Stimulated activated CD8-positive, alpha-beta memory T cell treated with anti-CD3 and anti-CD28 coated beads, Interleukin-15, amount 100 ng/mL, for 24 hours (primary cell): Measurements from ENCODE around the gene SERPINA12.
"Not testable (repeated sequence)": the region's sequence is repeated elsewhere in the genome, so short reads cannot be mapped to it uniquely, and the experiment has no call there.

Source experiments
- DNase-seq: peaks from one replicate; pipeline ENCODE4 v3.0.0-alpha.2; 2020; ENCODE audit warnings: low read depth

SERPINA12 gene

DNA sequence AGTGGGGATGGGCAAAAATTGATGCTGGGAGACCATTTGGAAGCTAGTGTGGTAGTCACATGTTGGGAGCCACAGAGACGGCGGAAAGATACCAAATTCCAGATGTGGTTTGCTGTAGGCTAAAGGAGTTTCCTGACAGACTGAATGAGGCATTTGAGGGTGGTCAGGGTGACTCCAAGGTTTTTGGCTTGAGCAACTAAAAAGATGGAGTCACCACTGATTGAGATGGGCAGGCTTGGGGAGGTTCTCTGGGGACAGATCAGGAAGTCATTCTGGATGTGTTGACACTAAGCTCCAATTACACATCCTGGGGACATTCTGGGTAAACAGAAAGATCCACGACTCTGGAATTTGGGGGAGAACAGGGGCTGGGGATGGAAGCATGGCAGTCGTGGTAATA lies 17.8 kb downstream of the SERPINA12 start:
- DNase-seq, result no peak

DNA sequence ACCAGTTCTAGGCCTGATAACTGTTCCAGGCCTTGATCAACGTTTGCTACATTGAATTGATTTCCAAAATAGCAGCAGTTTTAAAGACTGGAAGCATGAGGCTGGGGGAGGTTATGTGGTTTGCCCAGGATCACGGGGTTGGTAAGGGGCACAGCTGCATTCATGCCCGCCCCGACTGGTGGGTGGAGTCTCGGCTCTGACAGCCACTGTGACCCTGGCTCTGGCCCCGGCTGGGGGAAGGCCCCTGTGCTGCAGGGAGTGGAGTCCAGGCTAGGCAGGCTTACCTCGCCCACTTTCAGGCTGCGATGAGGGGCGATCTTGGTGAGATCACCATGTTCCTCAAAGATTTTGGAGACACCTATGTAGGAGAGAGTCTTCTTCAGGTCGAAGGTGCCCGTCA lies 19.9 kb downstream of the SERPINA12 start:
- no peak for DNase-seq

DNA sequence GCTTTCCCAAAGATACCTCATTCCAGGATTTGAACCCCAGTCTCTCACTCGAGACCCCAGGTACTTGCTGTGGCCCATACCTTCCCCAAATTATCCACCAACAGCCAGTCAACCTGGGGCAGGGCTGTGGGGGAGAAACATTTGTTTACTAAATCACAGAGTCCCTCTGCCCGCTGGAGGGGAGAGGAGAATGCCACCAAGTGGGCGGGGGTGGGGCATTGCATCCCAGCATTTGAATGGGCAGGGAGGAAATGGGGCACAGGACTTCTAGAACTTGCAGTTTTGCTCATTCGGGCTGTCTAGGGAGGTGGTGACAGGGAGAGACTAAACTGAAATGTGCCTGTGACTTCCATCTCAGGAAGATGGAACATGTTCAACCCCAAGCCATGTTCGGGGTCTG lies 22.4 kb downstream of the SERPINA12 start:
- no peak for DNase-seq

DNA sequence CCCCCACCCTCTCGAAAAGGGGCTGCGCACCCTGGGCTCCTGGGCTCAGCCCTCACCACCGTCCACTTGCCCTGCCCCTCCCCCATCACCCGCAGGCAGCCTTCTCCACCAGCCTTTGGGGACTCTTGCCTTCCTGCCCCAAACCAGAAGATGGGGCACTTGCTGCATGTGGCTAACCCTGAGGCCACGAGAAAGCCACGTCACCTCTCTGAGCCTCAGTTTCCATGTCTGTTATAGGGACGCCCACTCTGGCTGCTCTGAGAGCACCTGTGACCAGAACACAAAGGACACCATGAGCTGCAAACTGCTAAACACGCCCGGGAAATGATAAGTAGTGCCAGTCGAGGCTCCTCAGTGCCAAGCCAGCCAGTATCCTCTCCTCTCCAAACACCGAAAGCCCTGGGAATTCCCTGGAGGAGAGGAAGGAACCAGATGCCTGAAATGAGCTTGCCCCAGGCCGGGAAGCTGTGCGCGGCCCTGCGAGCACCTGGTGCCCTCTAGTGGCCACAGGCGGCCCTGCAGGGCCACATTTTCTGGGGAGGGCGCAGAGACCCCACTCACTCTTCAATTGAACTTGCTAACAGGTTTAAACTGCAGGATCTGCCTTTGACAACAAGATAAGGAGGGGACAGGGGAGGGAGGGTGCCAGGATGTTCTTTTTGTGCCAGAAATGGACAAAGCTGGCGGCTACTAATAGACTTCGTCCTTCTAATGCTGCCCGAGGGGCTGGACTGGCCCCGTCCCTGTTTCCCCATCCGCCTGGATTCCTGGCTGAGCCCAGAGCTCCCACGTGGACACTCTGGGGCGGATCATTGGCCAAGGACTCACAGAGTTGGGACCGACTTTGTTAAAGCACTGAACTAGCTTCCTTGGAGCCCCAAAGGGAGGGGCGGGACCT lies 23.1 kb downstream of the SERPINA12 start:
- peak; percentile 37 for DNase-seq

DNA sequence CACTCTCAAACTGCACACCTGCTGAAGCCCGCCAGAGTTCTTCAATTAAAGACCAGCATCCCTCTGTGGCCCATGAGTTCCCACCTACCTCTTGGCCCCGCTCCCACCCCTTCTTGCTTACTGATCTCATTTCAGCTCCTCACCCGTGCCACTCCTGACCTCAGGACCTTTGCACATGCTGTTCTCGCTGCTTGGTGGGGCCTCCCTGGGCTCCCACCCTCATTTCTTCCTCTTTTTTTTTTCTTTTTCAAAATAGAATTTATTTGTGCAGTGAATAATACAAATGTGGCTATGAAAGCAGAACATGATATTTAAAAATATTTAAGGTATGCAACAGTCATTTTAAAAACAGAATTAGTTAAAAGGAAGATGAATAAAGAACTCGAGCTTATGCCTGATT lies 24.8 kb downstream of the SERPINA12 start:
- no peak for DNase-seq

DNA sequence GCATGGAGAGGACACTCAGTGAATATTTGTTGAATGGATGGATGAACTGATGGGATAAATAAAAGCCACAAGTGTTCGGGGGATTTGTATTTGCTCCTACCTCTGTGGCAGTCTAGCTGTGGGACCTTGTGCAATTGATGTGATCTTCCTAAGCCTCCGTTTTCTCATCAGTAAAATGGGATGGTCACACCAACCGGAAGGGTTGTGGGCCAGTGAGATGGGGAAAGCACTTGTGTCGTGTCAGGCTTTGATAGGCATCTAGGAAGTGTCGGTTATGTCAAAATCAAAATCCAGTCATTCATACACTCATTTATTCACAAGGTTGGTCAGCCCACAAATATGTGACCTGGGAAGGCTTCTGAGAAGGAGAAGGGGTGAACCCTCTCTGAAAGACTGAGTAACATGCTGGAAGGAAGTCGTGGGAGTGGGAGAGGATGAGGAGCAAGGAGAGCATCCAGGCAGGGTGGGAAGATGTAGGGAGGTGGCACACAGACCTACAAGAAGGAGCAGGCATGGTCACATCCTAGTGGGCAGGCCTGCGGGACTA lies 25.5 kb downstream of the SERPINA12 start:
- no peak for DNase-seq

DNA sequence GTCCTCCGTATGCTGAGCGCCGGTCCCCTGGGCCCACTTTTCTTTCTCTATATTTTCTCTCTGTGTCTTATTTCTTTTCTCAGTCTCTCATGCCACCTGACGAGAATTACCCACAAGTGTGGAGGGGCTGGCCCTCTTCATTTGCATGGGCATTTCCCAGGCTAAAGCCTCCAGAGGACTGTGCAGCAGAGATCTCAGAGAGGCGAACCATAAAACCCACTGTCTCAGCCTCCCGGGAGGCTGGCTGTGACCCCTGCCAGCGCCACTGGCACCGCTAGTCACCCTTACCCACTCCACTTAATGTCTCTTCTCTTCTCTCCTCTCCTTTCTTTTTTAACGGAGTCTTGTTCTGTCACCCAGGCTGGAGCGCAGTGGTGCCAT lies 26.2 kb downstream of the SERPINA12 start:
- no peak for DNase-seq

DNA sequence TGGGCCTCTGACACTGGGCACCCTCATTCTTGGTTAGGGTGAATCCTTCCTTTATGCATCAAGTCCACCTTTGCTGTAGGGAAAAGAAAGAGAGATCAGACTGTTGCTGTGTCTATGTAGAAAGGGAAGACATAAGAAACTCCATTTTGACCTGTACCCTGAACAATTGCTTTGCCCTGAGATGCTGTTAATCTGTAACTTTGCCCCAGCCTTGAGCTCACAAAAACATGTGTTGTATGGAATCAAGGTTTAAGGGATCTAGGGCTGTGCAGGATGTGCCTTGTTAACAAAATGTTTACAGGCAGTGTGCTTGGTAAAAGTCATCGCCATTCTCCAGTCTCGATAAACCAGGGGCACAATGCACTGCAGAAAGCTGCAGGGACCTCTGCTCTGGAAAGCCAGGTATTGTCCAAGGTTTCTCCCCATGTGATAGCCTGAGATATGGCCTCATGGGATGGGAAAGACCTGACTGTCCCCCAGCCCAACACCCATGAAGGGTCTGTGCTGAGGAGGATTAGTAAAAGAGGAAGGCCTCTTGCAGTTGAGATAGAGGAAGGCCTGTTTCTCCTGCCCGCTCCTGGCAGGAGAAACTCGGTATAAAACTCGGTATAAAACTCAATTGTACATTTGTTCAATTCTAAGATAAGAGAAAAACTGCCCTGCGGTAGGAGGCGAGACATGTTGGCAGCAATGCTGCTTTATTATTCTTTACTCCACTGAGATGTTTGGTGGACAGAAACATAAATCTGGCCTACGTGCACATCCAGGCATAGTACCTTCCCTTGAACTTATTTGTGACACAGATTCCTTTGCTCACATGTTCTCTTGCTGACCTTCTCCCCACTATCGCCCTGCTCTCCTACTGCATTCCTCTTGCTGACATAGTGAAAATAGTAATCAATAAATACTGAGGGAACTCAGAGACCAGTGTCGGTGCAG lies 26.9 kb downstream of the SERPINA12 start:
- DNase-seq, result not testable (repeated sequence)

DNA sequence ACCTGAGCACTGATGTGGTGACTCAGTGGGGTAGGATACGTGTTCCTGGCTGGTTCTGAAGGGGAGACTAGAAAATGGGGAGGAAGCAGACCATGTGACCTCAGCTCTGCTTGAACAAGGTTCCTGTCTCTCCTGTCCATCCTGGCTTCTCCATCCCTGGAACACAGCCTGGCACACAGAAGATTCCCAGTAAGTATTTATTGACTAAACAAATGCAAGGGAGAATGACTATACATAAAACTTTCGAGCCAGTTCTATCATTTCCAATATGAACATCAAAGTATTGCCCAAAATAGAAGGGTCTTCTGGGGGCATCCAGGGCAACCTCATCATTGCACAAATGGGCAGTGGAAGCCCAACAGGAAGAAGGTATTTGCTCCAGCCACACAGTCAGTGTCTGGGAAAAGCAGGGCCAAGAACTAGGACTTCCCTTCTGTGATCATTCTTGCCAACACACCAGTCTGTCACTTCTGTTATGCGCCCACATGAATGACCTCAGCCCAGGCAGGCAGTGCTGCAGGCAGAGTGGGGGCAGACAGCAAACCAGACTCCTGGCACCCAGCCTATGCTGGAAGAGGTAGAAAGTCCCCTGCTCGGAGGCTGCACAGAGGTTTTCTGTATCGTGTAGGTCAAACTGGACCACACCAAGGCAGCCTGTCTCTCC lies 27.7 kb downstream of the SERPINA12 start:
- DNase-seq, result no peak

DNA sequence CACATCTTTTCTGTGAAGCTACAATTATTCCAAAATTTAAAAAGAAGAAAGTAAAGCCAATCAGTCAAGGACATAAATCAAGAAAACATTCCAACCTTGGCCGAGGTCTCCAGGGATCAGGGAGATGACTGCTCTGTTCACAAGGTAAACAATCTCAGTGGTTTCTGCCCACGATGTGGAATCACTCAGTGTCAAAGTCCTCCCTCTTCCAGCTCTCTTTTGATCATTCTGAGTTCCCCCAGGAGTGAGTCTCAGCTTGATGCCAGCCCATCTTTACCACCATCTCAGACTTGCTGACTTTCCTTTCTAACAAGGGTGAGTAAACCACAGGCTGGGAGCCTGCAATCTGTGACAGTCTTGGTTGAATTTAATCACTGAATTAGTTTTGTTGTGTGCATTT lies 28.5 kb downstream of the SERPINA12 start:
- DNase-seq, result no peak

DNA sequence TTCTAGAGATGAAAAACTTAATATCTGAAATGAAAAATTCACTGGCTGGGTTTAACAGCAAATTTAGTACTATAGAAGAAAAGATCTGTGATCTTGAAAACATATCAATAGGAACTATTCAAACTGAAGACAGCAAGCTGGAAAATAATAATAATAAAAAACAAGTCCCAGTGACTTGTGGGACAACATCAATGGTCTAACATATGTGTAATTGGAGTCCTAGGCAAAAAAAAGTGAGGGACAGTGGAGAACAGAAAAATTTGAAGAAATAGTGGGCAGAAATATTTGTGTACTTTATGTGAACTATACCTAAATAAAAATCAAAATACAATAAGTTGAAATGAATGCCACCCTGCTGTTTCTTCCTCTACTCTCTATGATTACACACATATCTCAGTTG lies 30.8 kb downstream of the SERPINA12 start:
- DNase-seq, result no peak

DNA sequence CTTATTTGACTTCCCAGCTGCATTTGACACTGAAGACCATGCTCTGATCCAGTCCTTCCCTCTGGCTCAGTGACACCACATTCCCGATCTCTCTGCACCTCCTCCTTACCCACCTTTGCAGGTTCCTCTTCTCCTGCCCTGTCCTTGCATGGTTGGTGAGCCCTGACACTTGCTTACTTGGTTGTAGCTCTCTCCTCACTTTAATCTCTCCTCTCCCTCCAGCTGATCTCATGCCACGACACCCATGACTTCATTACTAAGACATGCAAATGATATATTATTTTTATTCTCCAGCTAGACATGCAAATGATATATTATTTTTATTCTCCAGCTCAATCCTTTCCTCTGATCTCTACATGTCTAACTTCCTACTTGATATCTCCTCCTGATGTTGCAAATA lies 33.2 kb downstream of the SERPINA12 start, which contains the start of gene SERPINA9:
TSS of gene SERPINA9 (minus strand) at position 175 of the 400 bp plus-strand sequence. CDS start 6,357 bp downstream, outside the sequence.
- no peak for DNase-seq

DNA sequence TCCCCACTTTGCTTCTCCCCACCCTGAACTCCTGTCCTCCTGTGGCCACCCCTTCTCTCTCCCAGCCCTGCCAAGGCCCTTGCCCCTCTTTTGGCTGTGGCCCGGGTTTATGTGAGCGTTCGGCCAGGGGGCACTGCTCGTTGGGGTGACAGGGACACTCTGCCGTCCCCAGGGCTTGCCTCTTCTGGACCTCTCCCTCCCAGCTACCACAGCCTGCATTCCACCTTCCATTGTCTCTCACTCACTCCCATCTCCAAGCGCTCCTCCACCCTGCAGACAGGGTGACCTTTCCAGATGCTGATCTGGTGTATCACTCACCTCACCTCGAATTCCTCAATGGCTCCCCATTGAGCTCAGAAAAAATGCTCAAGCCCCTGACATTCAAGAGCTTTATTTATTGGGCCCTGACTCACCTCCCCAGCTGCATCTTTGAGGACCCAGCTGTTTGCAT lies 34.7 kb downstream of the SERPINA12 start:
- no peak for DNase-seq

DNA sequence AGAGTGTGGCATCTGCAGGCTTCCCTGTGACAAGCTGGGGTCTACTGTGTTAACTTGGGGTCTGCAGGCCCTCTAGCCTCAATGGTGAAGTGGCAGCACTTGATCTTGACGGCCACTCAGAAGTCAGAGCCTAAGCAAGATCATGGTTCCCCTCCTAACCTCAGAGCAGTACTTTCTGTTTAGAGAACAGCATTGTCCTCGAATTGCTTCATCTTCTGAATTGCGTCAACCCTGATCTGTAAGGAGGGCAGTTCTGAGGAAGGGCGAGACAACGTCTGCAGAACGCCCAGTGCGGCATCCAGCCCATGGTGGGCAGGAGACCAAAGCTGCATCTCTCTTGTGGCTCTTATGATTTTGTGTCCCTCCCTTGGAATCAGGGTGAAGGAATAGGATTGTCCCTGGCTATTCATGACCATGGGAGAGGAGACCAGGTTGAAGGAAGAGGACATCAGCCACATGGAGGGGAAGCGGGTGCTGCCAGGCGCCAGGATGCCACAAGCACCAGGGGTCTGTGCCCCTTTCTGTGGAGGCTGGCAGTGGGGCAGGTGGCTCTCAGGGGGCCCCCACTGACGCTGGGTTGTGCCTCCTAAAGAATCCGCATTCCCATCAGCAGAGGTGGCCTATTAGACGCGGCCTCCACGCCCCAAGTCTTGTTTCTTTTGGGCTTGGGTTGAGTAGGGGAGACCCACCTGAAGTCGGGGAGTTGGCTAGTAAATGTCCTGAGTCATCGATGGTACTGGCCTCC lies 35.4 kb downstream of the SERPINA12 start:
- DNase-seq, result no peak

DNA sequence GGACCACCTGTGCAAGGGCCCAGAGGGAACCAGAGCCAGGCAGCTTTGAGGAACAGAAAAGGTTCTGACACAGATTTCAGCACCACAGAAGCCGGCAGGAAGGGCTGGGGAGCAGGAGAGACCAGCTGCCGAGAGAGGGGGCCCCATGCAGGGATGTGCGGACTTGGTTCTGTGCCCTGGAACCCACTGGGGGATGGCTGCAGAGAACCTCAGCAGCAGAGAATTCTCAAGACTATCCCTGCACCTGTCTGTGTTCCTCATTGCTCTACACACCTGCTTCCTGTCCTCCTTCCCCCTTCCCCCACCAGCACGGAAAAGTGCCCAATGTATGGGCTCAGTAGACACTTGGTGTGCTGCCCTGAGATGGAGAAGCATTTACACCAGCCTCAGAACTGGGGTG lies 36.4 kb downstream of the SERPINA12 start:
- no peak for DNase-seq

DNA sequence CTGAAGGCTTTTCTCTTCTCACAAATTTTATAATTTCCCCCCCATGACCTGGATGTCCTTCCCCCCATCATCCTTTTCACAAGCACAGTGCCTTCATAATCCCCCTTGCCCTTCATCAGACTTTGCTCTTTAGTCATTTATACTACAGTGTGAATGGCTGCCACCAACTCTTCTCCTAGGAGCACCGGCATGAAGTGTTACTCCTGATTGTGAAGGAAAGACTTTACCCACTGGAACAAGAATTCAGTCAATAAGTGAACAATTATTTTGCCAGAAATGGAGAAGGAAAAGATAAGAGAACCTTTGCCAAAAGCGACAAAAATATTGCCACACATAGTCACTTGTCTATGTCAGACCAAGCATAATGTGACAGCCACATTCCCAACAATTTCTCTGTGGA lies 38.2 kb downstream of the SERPINA12 start:
- DNase-seq, result no peak

DNA sequence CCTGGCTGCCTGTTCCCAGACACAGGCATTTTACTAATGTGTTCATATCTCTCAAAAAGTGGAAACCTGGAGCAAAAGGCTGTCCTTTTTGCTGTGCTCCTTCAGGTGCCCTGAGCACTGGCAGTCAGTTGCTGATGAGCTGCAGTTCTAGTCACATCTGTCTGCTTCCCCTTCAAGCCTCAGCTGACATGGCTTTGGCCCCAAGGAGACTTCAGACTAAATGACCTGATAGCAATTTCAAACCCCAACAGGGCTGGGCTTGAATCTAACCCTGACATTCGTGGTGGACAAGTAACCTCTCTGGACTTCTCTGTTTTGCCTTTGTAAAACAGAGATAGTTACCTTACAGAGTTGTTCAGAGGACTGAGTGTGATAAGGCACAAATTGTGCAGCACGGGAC lies 39.0 kb downstream of the SERPINA12 start:
- no peak for DNase-seq

DNA sequence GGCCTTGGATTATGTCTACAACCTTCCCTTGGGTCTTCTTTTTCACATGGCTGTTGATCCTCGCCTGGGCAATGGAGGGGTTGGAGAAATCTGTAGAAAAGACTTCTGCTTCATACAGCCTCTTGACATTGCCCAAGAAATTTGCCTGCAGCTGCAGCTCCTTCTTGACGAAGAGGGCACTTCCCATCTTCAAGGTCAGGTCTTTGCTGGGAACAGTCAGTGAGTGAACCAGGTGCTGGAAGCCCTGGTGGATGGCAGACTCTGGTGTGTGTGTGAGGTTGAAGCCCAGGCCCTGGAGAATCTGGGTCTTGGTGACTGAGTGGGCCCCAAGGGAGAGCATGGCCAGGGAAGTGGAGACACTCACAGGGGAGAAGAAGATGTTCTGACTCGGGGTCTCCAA lies 40.0 kb downstream of the SERPINA12 start:
- DNase-seq, result no peak

DNA sequence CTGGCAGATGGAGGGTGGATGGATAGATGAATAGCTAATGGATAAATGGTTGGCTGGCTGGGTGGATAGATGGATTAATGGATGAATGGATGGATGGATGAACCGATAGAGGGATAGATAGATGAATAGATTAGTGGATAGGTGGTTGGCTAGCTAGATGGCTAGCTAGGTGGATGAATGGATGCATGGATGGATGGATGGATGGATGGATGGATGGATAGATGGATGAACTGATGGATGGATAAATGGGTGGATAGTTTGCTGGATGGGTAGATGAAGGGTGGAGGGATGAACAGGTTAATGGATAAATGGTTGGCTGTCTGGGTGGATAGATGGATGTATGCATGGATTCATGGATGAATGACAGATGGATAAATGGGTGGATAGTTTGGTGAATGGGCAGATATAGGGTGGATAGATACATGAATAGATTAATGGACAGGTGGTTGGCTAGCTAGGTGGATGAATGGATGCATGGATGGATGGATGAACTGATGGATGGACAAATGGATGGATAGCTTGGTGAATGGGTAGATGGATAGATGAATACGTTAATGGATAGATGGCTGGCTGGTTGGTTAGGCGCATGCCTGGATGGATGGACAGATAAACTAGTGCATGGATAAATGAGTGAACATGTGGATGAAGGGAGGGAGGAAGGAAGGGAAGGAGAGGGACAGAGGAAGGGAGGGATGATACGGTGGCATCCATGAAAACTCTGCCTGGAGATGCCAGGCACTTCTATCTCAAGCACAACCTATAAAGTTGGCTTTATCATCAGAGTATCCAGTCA lies 41.3 kb downstream of the SERPINA12 start:
- DNase-seq, result no peak

DNA sequence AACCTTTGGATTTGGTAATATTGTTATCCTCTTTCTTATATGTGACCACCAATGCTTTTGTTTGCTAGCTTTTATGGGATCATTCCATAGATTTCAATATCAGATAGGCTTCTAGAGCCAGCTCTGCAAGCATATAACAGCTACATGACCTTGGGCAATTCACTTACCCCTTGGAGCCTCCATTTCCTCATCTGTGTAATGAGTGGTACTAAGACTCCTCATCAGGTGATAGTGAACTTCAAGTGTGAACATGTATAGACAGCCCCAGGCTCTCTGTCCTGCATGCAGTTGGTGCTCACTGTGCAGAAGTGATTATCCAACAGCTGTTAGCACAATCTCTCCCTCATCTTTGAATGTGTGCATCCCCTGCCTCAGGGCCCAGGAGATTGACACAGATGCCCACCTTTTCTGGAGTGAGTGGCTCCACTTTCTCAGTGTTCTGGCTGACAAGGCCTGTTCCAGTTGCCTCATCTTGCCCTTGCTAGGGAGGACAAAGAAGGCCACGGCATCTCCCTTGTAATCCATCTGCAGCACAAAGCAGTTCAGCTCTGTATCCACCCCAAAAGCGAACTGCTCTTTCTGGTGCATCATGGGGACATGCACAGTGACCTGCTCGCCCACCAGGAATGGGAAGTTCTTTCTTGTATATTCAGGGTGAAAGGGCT lies 42.4 kb downstream of the SERPINA12 start:
- no peak for DNase-seq
